ENCODE results near the gene RTN1.

RTN1 gene

GRCh38 chr14:59595071-59595470 is 275.5 kb downstream of the RTN1 start:
- Histone ChIP-seq H4K20me1 (ENCODE audit: low read depth, low read length) (no peaks in the 10 kb centered on the region), H3K9ac (ENCODE audit: low read length) (no peak overlapping the region), H3K27ac (ENCODE audit: low read depth, low read length) (no peak overlapping the region), H3K9me2 (replicated peaks; ENCODE audit: insufficient read depth, low read length) (no peaks in the 10 kb centered on the region), H3F3A (ENCODE audit: insufficient read depth) (no peaks in the 10 kb centered on the region), H3K4me2 (ENCODE audit: low read depth, low read length, poor library complexity, severe bottlenecking) (no peak overlapping the region), H3K36me3 (ENCODE audit: low read length) (no peaks in the 10 kb centered on the region), H3K27me3 (ENCODE audit: low read length) (no peaks in the 10 kb centered on the region), H3K4me3 (ENCODE audit: insufficient read depth, low read length, poor library complexity, severe bottlenecking) (no peak overlapping the region), H3K9me3 (ENCODE audit: insufficient read depth, low read length) (no peaks in the 10 kb centered on the region; the same call in 1 of the 2 replicates), H2AFZ (ENCODE audit: low read depth, low read length, severe bottlenecking) (no peak overlapping the region), H3K79me2 (ENCODE audit: insufficient read depth, low read length) (no peaks in the 10 kb centered on the region)
- TF ChIP-seq CTCF (IDR thresholded peaks at IDR 0.05; ENCODE audit: insufficient read depth, low read length, poor library complexity, severe bottlenecking) (no peak), EZH2phosphoT487 (conservative IDR thresholded peaks at IDR 0.05; ENCODE audit: low read length) (no peak)

GRCh38 chr14:59591641-59592370 is 278.8 kb downstream of the RTN1 start:
- H3K27me3 ChIP-seq (ENCODE audit: low read length), result no peaks in the 10 kb centered on the region
- H3F3A ChIP-seq (ENCODE audit: insufficient read depth), result no peaks in the 10 kb centered on the region
- H2AFZ ChIP-seq (ENCODE audit: low read depth, low read length, severe bottlenecking), result no peak overlapping the region
- no peak overlapping the region for H3K27ac ChIP-seq (ENCODE audit: low read depth, low read length)
- H3K9me3 ChIP-seq (ENCODE audit: insufficient read depth, low read length), result no peaks in the 10 kb centered on the region; the same call in 1 of the 2 replicates
- H3K9me2 ChIP-seq (replicated peaks; ENCODE audit: insufficient read depth, low read length), result no peaks in the 10 kb centered on the region
- no peak overlapping the region for H3K9ac ChIP-seq (ENCODE audit: low read length)
- H3K4me2 ChIP-seq (ENCODE audit: low read depth, low read length, poor library complexity, severe bottlenecking), result no peak overlapping the region
- TF ChIP-seq EZH2phosphoT487 (conservative IDR thresholded peaks at IDR 0.05; ENCODE audit: low read length) (no peak), CTCF (IDR thresholded peaks at IDR 0.05; ENCODE audit: insufficient read depth, low read length, poor library complexity, severe bottlenecking) (no peak)
- no peak overlapping the region for H3K4me3 ChIP-seq (ENCODE audit: insufficient read depth, low read length, poor library complexity, severe bottlenecking)
- no peaks in the 10 kb centered on the region for H4K20me1 ChIP-seq (ENCODE audit: low read depth, low read length)
- H3K79me2 ChIP-seq (ENCODE audit: insufficient read depth, low read length), result no peaks in the 10 kb centered on the region
- no peaks in the 10 kb centered on the region for H3K36me3 ChIP-seq (ENCODE audit: low read length)

DNA sequence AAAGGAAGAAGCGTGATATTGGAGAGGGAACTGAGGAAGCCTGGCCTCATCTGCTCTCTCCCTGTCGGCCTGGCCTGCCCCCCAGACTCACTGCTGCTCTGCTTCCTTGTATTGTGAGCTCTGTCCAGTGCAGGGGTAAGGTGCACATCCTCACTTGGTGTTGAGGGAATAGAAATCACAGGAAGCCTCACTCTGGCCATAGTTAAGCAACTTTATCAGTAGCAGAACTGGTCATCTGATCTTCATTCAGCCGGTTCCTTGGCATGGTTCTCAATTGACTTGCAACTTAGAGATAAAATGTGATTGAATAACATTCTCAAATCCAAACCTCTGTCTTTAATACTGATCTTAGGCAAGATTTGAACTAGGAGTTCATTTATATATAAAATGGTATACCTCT is 282.5 kb downstream of the RTN1 start:
- Histone ChIP-seq H3K9me3 (ENCODE audit: insufficient read depth, low read length) (no peaks in the 10 kb centered on the region; the same call in 1 of the 2 replicates), H3K9ac (ENCODE audit: low read length) (no peak overlapping the region), H3K36me3 (ENCODE audit: low read length) (no peaks in the 10 kb centered on the region), H3K27me3 (ENCODE audit: low read length) (no peaks in the 10 kb centered on the region), H3K9me2 (replicated peaks; ENCODE audit: insufficient read depth, low read length) (no peaks in the 10 kb centered on the region), H2AFZ (ENCODE audit: low read depth, low read length, severe bottlenecking) (no peak overlapping the region), H3K4me2 (ENCODE audit: low read depth, low read length, poor library complexity, severe bottlenecking) (no peak overlapping the region), H3F3A (ENCODE audit: insufficient read depth) (no peaks in the 10 kb centered on the region), H4K20me1 (ENCODE audit: low read depth, low read length) (no peaks in the 10 kb centered on the region), H3K79me2 (ENCODE audit: insufficient read depth, low read length) (no peaks in the 10 kb centered on the region), H3K27ac (ENCODE audit: low read depth, low read length) (no peak overlapping the region), H3K4me3 (ENCODE audit: insufficient read depth, low read length, poor library complexity, severe bottlenecking) (no peak overlapping the region)
- TF ChIP-seq CTCF (IDR thresholded peaks at IDR 0.05; ENCODE audit: insufficient read depth, low read length, poor library complexity, severe bottlenecking) (no peak), EZH2phosphoT487 (conservative IDR thresholded peaks at IDR 0.05; ENCODE audit: low read length) (no peak)
